HepG2 (cell line): ENCODE results near the gene CA14. TPM values are rescaled to one million over a fixed set of nuclear protein-coding genes. Genes with fewer than 3 reads are reported as not detected.

Source experiments
- ATRX ChIP-seq: sonication (generic); formaldehyde crosslinking; IDR thresholded peaks from 2 replicates; pipeline ENCODE4 v1.4.0; 2020; ENCODE audit warnings: missing genetic modification reagents, borderline replicate concordance
- ISL2 ChIP-seq: sonication (generic); formaldehyde crosslinking; IDR thresholded peaks from 2 replicates; pipeline ENCODE4 v1.5.0; 2020; ENCODE audit warnings: missing genetic modification reagents
- MAF1 ChIP-seq: sonication (generic); formaldehyde crosslinking; IDR thresholded peaks from 2 replicates; pipeline ENCODE4 v1.5.0; 2020; ENCODE audit warnings: missing genetic modification reagents, borderline replicate concordance
- MIER2 ChIP-seq: IDR thresholded peaks from 2 replicates; pipeline ENCODE4 v1.6.1; 2016; ENCODE audit warnings: missing biosample characterization, missing genetic modification reagents
- NR3C1 ChIP-seq: sonication (generic); formaldehyde crosslinking; IDR thresholded peaks from 2 replicates; pipeline ENCODE4 v1.4.0; 2020; ENCODE audit warnings: missing genetic modification reagents
- ONECUT2 ChIP-seq: sonication (generic); formaldehyde crosslinking; IDR thresholded peaks from 2 replicates; pipeline ENCODE4 v1.4.0; 2020; ENCODE audit warnings: missing genetic modification reagents
- RORA ChIP-seq: sonication (generic); formaldehyde crosslinking; IDR thresholded peaks from 2 replicates; pipeline ENCODE4 v1.5.0; 2020; ENCODE audit warnings: mild to moderate bottlenecking, missing genetic modification reagents, moderate library complexity
- SNAPC2 ChIP-seq: sonication (generic); formaldehyde crosslinking; IDR thresholded peaks from 2 replicates; pipeline ENCODE4 v1.8.1; 2022; ENCODE audit warnings: mild to moderate bottlenecking, missing genetic modification reagents
- SP4 ChIP-seq: sonication (generic); formaldehyde crosslinking; IDR thresholded peaks from 2 replicates; pipeline ENCODE4 v1.8.1; 2023; ENCODE audit warnings: mild to moderate bottlenecking, missing genetic modification reagents
- STAG1 ChIP-seq: sonication (generic); formaldehyde crosslinking; IDR thresholded peaks from 2 replicates; pipeline ENCODE4 v1.4.0; 2020; ENCODE audit warnings: missing genetic modification reagents
- ZBTB20 ChIP-seq: sonication (generic); formaldehyde crosslinking; IDR thresholded peaks from 2 replicates; pipeline ENCODE4 v1.8.1; 2023; ENCODE audit warnings: missing genetic modification reagents, low read depth, mild to moderate bottlenecking, borderline replicate concordance
- ZBTB46 ChIP-seq: sonication (generic); formaldehyde crosslinking; IDR thresholded peaks from 2 replicates; pipeline ENCODE4 v1.4.0; 2020; ENCODE audit warnings: mild to moderate bottlenecking, missing genetic modification reagents, borderline replicate concordance
- ZFP37 ChIP-seq: sonication (generic); formaldehyde crosslinking; IDR thresholded peaks from 2 replicates; pipeline ENCODE4 v1.4.0; 2020; ENCODE audit warnings: missing genetic modification reagents, borderline replicate concordance
- ZNF205 ChIP-seq: IDR thresholded peaks from 2 replicates; pipeline ENCODE4 v1.6.1; 2018; ENCODE audit warnings: missing biosample characterization, missing genetic modification reagents
- ZNF3 ChIP-seq: IDR thresholded peaks from 2 replicates; pipeline ENCODE4 v1.7.0; 2017; ENCODE audit warnings: inconsistent platforms
- ZNF337 ChIP-seq: sonication (generic); formaldehyde crosslinking; IDR thresholded peaks from 2 replicates; pipeline ENCODE4 v1.5.1; 2020; ENCODE audit warnings: missing genetic modification reagents, low read depth, mild to moderate bottlenecking, borderline replicate concordance
- ZNF512B ChIP-seq: sonication (generic); formaldehyde crosslinking; IDR thresholded peaks from 2 replicates; pipeline ENCODE4 v1.5.1; 2020; ENCODE audit warnings: missing genetic modification reagents, mild to moderate bottlenecking, borderline replicate concordance
- ZNF546 ChIP-seq: sonication (generic); formaldehyde crosslinking; conservative IDR thresholded peaks from 2 replicates; pipeline ENCODE4 v1.8.1; 2023; ENCODE audit warnings: mild to moderate bottlenecking, missing genetic modification reagents
- ZNF576 ChIP-seq: sonication (generic); formaldehyde crosslinking; IDR thresholded peaks from 2 replicates; pipeline ENCODE4 v1.4.0; 2020; ENCODE audit warnings: mild to moderate bottlenecking, missing genetic modification reagents
- ZNF747 ChIP-seq: sonication (generic); formaldehyde crosslinking; IDR thresholded peaks from 2 replicates; pipeline ENCODE4 v1.8.1; 2023; ENCODE audit warnings: missing genetic modification reagents, mild to moderate bottlenecking, borderline replicate concordance
- ZNF816 ChIP-seq: sonication (generic); formaldehyde crosslinking; IDR thresholded peaks from 2 replicates; pipeline ENCODE4 v1.8.0; 2022; ENCODE audit warnings: missing genetic modification reagents, mild to moderate bottlenecking, borderline replicate concordance
- ZXDC ChIP-seq: sonication (generic); formaldehyde crosslinking; IDR thresholded peaks from 2 replicates; pipeline ENCODE4 v1.5.0; 2020; ENCODE audit warnings: mild to moderate bottlenecking, missing genetic modification reagents
- polyA plus RNA-seq, 8 experiments: library from polyadenylated mRNA; depleted of rRNA in 3 of 8; stranded (reverse) in 7 of 8; unstranded in 1 of 8; fragments of >200 nt; fragmentation: Illumina TruSeq in 4 of 8; extraction: Trizol in 4 of 8; gene quantifications; 2 replicates each; pipeline versions ENCODE4 v1.2.1 to v1.2.3, GENCODE V29; 2011 to 2016; ENCODE audit warnings: low read depth in 4 of 8, missing spikeins in 1 of 8, mixed read lengths in 1 of 8; ENCODE audit not compliant: insufficient read depth in 1 of 8
- total RNA-seq, 5 experiments: library from RNA; depleted of rRNA; stranded (reverse); fragments of >200 nt; fragmentation: Illumina TruSeq; extraction: Trizol; gene quantifications; 2 replicates each; pipeline ENCODE4 v1.2.3, GENCODE V29; 2016; ENCODE audit warnings: low read depth in 1 of 5

Gene CA14
- total and polyA plus RNA-seq, 2 of the 13 experiments (the other 11 are each of a cell fraction or from before 2014, with no cell fraction given), result 2.4 to 8.5 TPM

GRCh38 chr1:150293433-150294253 is 36.1 kb downstream of the CA14 start, which contains the start of gene MRPS21 (continued):
- TF ChIP-seq ZNF747 (CRISPR knock-in tag), result peak; percentile 55; the same call in 1 of the 2 replicates
- peak; percentile 88; the same call in 1 of the 2 replicates for TF ChIP-seq ZBTB20 (CRISPR knock-in tag)
- TF ChIP-seq NR3C1 (CRISPR knock-in tag), result no peak
- TF ChIP-seq ZNF576, result no peak
- TF ChIP-seq ATRX (CRISPR knock-in tag), result no peak
- no peak for TF ChIP-seq MAF1
- TF ChIP-seq ZXDC (CRISPR knock-in tag), result no peak
- no peak for TF ChIP-seq STAG1 (CRISPR knock-in tag)
- TF ChIP-seq SP4 (CRISPR knock-in tag), result peak; percentile 66; the same call in 1 of the 2 replicates
- TF ChIP-seq ZBTB46 (CRISPR knock-in tag), result no peak
- TF ChIP-seq SNAPC2 (CRISPR knock-in tag), result peak; percentile 63; the same call in 1 of the 2 replicates
- TF ChIP-seq ISL2 (CRISPR knock-in tag), result peak; percentile 35; the same call in 1 of the 2 replicates
- TF ChIP-seq ZNF205, result no peak
- TF ChIP-seq ZNF816 (CRISPR knock-in tag), result no peak
- no peak for TF ChIP-seq ZNF337 (CRISPR knock-in tag)
- no peak for TF ChIP-seq RORA
- TF ChIP-seq ZNF3, result no peak
- no peak for TF ChIP-seq MIER2 (CRISPR knock-in tag)
- TF ChIP-seq ZNF512B (CRISPR knock-in tag), result no peak
- peak; percentile 60; the same call in 1 of the 2 replicates for TF ChIP-seq ZFP37 (CRISPR knock-in tag)
- no peak for TF ChIP-seq ZNF546 (CRISPR knock-in tag)
- no peak for TF ChIP-seq ONECUT2 (CRISPR knock-in tag)
